Fibroblast of lung (primary cell): ENCODE measurements around the gene BIRC7. TPM values are rescaled to one million over a fixed set of nuclear protein-coding genes. Genes with fewer than 3 reads are reported as not detected.

Experiments
- DNase-seq, 2 donors: peaks; one replicate each; pipeline versions ENCODE4 v3.0.0 to v3.0.0-alpha.2; 2010; ENCODE audit warnings: low read depth in 2 of 2
- H2AFZ ChIP-seq: 2 replicates; pipeline ENCODE4 v1.5.1; 2012; ENCODE audit warnings: low read length, control low read depth, inconsistent platforms
- H3K27ac ChIP-seq: 2 replicates; pipeline ENCODE4 v1.5.1; 2011; ENCODE audit warnings: low read length, control low read depth; ENCODE audit not compliant: insufficient read depth
- H3K27me3 ChIP-seq: 2 replicates; pipeline ENCODE4 v1.5.1; 2011; ENCODE audit warnings: mild to moderate bottlenecking, low read length; ENCODE audit not compliant: control insufficient read depth, insufficient read depth
- H3K36me3 ChIP-seq: 2 replicates; pipeline ENCODE4 v1.5.1; 2011; ENCODE audit warnings: low read length; ENCODE audit not compliant: control insufficient read depth, insufficient read depth
- H3K4me1 ChIP-seq: 2 replicates; pipeline ENCODE4 v1.5.1; 2011; ENCODE audit warnings: low read length; ENCODE audit not compliant: control insufficient read depth, insufficient read depth; ENCODE audit errors: extremely low read depth
- H3K4me2 ChIP-seq: 2 replicates; pipeline ENCODE4 v1.5.1; 2011; ENCODE audit warnings: low read length, control low read depth; ENCODE audit not compliant: insufficient read depth; ENCODE audit errors: extremely low read depth
- H3K4me3 ChIP-seq, 4 experiments: fragments of 200-600 bp in 1 of 4; sonication (generic) in 1 of 4; replicated peaks in 1 of 4; 2 replicates each; pipeline ENCODE4 v1.5.1; 2011 to 2016; ENCODE audit warnings: low read length in 4 of 4, low read depth in 3 of 4, mild to moderate bottlenecking in 3 of 4, control low read depth in 2 of 4, inconsistent platforms in 1 of 4, mixed read lengths in 1 of 4; ENCODE audit not compliant: insufficient read depth in 1 of 4; ENCODE audit errors: control extremely low read depth in 1 of 4
- H3K79me2 ChIP-seq: 2 replicates; pipeline ENCODE4 v1.5.1; 2012; ENCODE audit warnings: mild to moderate bottlenecking, low read length, inconsistent platforms; ENCODE audit not compliant: control insufficient read depth, insufficient read depth
- H3K9ac ChIP-seq: 2 replicates; pipeline ENCODE4 v1.5.1; 2011; ENCODE audit warnings: mild to moderate bottlenecking, low read length, control low read depth; ENCODE audit not compliant: insufficient read depth
- H3K9me3 ChIP-seq: 2 replicates; pipeline ENCODE4 v1.5.1; 2012; ENCODE audit warnings: low read depth, low read length; ENCODE audit not compliant: control insufficient read depth, insufficient read depth
- H4K20me1 ChIP-seq: 2 replicates; pipeline ENCODE4 v1.5.1; 2011; ENCODE audit warnings: low read length; ENCODE audit not compliant: control insufficient read depth, insufficient read depth; ENCODE audit errors: extremely low read depth
- EZH2 ChIP-seq: IDR thresholded peaks from 2 replicates; pipeline ENCODE4 v1.5.1; 2012; ENCODE audit warnings: low read length, control low read depth, mild to moderate bottlenecking; ENCODE audit errors: missing control alignments
- polyA plus RNA-seq, 2 donors: library from polyadenylated mRNA; depleted of rRNA in 1 of 2; stranded (reverse) in 1 of 2; unstranded in 1 of 2; fragments of >200 nt; gene quantifications; 2 replicates each; pipeline ENCODE4 v1.2.1, GENCODE V29; 2011 to 2012; ENCODE audit warnings: missing spikeins in 1 of 2
- total RNA-seq: library from RNA; depleted of rRNA; stranded (reverse); fragments of >200 nt; gene quantifications from 2 replicates; pipeline ENCODE4 v1.2.1, GENCODE V29; 2014
- TF ChIP-seq, protein P1 (sequence below), 2 donors: IDR thresholded peaks in 1 of 2; conservative IDR thresholded peaks in 1 of 2; 1 replicate in 1 of 2; 2 replicates in 1 of 2; pipeline ENCODE4 v1.5.1; 2011 to 2012; ENCODE audit warnings: low read length in 2 of 2, control low read depth in 1 of 2, inconsistent platforms in 1 of 2, low read depth in 1 of 2, mild to moderate bottlenecking in 1 of 2

BIRC7 gene
- total and polyA plus RNA-seq, 2 donors (not counting 1 experiment from before 2014, with no cell fraction given), result not detected

GRCh38 chr20:63227260-63227659, 8.4 kb upstream of the BIRC7 start:
- Histone ChIP-seq H3K79me2 (no peaks in the 10 kb centered on the region), H3K4me2 (no peak overlapping the region), H3K4me1 (peaks cover 11% of the 10 kb centered on the region), H3K27me3 (peaks cover 7% of the 10 kb centered on the region), H3K9ac (no peak overlapping the region), H4K20me1 (no peaks in the 10 kb centered on the region), H3K4me3 (no peak overlapping the region), H3K27ac (no peak overlapping the region), H2AFZ (no peak overlapping the region), H3K9me3 (no peaks in the 10 kb centered on the region), H3K36me3 (no peaks in the 10 kb centered on the region)
- TF ChIP-seq, protein P1, sequence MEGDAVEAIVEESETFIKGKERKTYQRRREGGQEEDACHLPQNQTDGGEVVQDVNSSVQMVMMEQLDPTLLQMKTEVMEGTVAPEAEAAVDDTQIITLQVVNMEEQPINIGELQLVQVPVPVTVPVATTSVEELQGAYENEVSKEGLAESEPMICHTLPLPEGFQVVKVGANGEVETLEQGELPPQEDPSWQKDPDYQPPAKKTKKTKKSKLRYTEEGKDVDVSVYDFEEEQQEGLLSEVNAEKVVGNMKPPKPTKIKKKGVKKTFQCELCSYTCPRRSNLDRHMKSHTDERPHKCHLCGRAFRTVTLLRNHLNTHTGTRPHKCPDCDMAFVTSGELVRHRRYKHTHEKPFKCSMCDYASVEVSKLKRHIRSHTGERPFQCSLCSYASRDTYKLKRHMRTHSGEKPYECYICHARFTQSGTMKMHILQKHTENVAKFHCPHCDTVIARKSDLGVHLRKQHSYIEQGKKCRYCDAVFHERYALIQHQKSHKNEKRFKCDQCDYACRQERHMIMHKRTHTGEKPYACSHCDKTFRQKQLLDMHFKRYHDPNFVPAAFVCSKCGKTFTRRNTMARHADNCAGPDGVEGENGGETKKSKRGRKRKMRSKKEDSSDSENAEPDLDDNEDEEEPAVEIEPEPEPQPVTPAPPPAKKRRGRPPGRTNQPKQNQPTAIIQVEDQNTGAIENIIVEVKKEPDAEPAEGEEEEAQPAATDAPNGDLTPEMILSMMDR (conservative IDR thresholded peaks at IDR 0.05 in 1 of 2, IDR thresholded peaks at IDR 0.05 in 1 of 2; ENCODE audit: low read depth in 1 of 2, low read length in 2 of 2), result no peak
- TF ChIP-seq EZH2, result no peak
- no peak for DNase-seq

GRCh38 chr20:63228806-63229205, 6.9 kb upstream of the BIRC7 start:
- Histone ChIP-seq H3K27ac (no peak overlapping the region), H4K20me1 (no peaks in the 10 kb centered on the region), H3K36me3 (no peaks in the 10 kb centered on the region), H3K4me2 (no peak overlapping the region), H3K79me2 (no peaks in the 10 kb centered on the region), H3K4me1 (peaks cover 16% of the 10 kb centered on the region), H3K9me3 (no peaks in the 10 kb centered on the region), H3K27me3 (peaks cover 7% of the 10 kb centered on the region), H3K4me3 (no peak overlapping the region), H3K9ac (no peak overlapping the region), H2AFZ (no peak overlapping the region)
- no peak for DNase-seq
- TF ChIP-seq, protein P1 (conservative IDR thresholded peaks at IDR 0.05 in 1 of 2, IDR thresholded peaks at IDR 0.05 in 1 of 2; ENCODE audit: low read depth in 1 of 2, low read length in 2 of 2), result no peak
- no peak for TF ChIP-seq EZH2

DNA sequence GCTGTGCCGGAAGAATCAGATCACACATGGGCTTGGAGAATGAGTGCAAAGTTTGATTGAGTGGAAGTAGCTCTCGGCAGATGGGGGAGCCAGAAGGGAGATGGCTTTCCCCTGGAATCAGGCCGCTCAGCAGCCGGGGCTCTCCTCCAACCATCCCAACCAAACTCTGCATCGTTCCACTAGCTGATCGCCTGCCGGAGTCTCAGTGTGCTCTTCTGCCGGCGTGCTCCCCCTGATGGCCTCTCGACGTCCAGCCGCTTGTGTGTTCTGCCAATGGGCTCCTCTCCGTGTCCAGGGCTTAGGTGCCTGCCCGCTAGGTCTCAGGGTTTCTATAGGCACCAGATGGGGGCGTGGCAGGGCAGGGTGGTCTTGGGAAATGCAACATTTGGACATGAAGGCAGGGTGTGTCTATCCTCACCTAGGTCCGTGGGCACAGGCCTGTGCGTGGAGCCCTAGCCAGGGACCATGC, 4.9 kb upstream of the BIRC7 start:
- no peak overlapping the region for H3K9ac ChIP-seq
- no peaks in the 10 kb centered on the region for H3K9me3 ChIP-seq
- TF ChIP-seq EZH2, result peak; percentile 47
- TF ChIP-seq, protein P1 (conservative IDR thresholded peaks at IDR 0.05 in 1 of 2, IDR thresholded peaks at IDR 0.05 in 1 of 2; ENCODE audit: low read depth in 1 of 2, low read length in 2 of 2), result peak; percentile 68 to 78
- no peaks in the 10 kb centered on the region for H3K79me2 ChIP-seq
- H3K4me3 ChIP-seq, result no peak overlapping the region
- DNase-seq, result peak; percentile 68 to 73
- peaks cover 14% of the 10 kb centered on the region for H3K4me1 ChIP-seq
- H2AFZ ChIP-seq, result peak overlapping the region; percentile 42
- H3K4me2 ChIP-seq, result no peak overlapping the region
- no peaks in the 10 kb centered on the region for H4K20me1 ChIP-seq
- peaks cover 7% of the 10 kb centered on the region for H3K27me3 ChIP-seq
- H3K36me3 ChIP-seq, result no peaks in the 10 kb centered on the region
- H3K27ac ChIP-seq, result no peak overlapping the region
